Measurements from ENCODE around the gene C9orf78. TPM values are rescaled to one million over a fixed set of nuclear protein-coding genes. Genes with fewer than 3 reads are reported as not detected.

The C9orf78 gene
- total and polyA plus RNA-seq, 2 of the 8 experiments (the other 6 are each of a cell fraction or from before 2014, with no cell fraction given), result 17.4 to 40.6 TPM

DNA sequence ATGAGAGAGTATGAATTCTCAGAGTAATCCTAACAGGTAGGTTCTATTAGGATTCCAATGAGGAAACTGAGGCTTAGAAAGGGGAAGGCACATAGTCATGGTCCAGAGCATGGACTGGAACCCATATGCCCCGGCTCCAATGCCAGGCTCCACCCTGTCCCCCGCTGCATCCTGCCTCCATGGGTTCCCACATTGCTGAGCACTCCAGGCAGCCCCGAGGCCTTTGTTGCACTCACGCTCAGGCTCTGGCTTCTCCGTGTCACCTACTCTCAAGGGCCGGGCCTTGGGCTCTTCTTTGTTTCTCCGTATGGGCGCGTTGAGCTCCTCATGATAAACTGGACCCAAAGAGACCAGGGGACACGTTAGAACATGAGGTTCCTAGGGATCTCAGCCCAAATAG lies 6.1 kb downstream of the C9orf78 start:
- H4K8ac ChIP-seq (ENCODE audit: extremely low read depth, insufficient read depth, low read length), result no peak overlapping the region
- H3K23ac ChIP-seq (ENCODE audit: insufficient read length), result no peak overlapping the region
- no peak overlapping the region for H3K4me2 ChIP-seq (ENCODE audit: insufficient read depth in 1 of 2, low read depth in 2 of 2, low read length in 2 of 2)
- no peaks in the 10 kb centered on the region; a peak in 1 of 7 replicates for H3K27me3 ChIP-seq (replicated peaks in 1 of 4; ENCODE audit: control insufficient read depth in 3 of 4, extremely low read depth in 1 of 4, insufficient read depth in 3 of 4, low read length in 3 of 4)
- no peak overlapping the region for H2BK12ac ChIP-seq (ENCODE audit: low read depth, low read length)
- H3K4ac ChIP-seq (replicated peaks; ENCODE audit: insufficient read length, low read depth, low read length), result no peak overlapping the region
- H2BK20ac ChIP-seq (ENCODE audit: low read length), result no peak overlapping the region
- H3K79me1 ChIP-seq (ENCODE audit: low read depth, low read length), result no peaks in the 10 kb centered on the region
- no peaks in the 10 kb centered on the region for H3K23me2 ChIP-seq (ENCODE audit: low read depth, low read length)
- H3K9ac ChIP-seq (replicated peaks in 1 of 4; ENCODE audit: extremely low read depth in 1 of 4, low read depth in 3 of 4, low read length in 3 of 4), result no peak overlapping the region
- H3K14ac ChIP-seq (ENCODE audit: insufficient read length), result no peak overlapping the region
- POLR2A ChIA-PET (ENCODE audit: partially characterized antibody), result no interaction called here
- peaks cover 0 to 3% of the 10 kb centered on the region in 2 experiments; a peak in 2 of 4 replicates for H3K79me2 ChIP-seq (ENCODE audit: control insufficient read depth in 1 of 2, insufficient read depth in 2 of 2, low read length in 2 of 2)
- H3K4me3 ChIP-seq (ENCODE audit: extremely low read depth in 1 of 4, insufficient read depth in 2 of 4, low read depth in 3 of 4, low read length in 4 of 4), result no peak overlapping the region
- H4K20me1 ChIP-seq (replicated peaks in 1 of 2; ENCODE audit: control insufficient read depth in 1 of 2, insufficient read depth in 2 of 2, low read length in 2 of 2), result peaks cover 1 to 2% of the 10 kb centered on the region in 2 experiments
- no peaks in the 10 kb centered on the region for H3K9me3 ChIP-seq (ENCODE audit: insufficient read depth in 2 of 2, low read depth in 1 of 2, low read length in 1 of 2)
- no peak overlapping the region for H2BK120ac ChIP-seq (replicated peaks; ENCODE audit: low read depth, low read length)
- H2AK5ac ChIP-seq (ENCODE audit: low read depth, low read length), result no peak overlapping the region
- CTCF ChIA-PET (ENCODE audit: partially characterized antibody), result no interaction called here
- DNase-seq (ENCODE audit: low read depth in 1 of 2, low spot score in 2 of 2) (no peak), FAIRE-seq (no peak)
- H2BK5ac ChIP-seq (ENCODE audit: low read depth, low read length), result no peak overlapping the region
- no peaks in the 10 kb centered on the region for H3K4me1 ChIP-seq (replicated peaks in 1 of 4; ENCODE audit: control insufficient read depth in 3 of 4, insufficient read depth in 4 of 4, low read length in 3 of 4)
- no peak overlapping the region for H3K18ac ChIP-seq (ENCODE audit: extremely low read depth, low read length)
- H2BK15ac ChIP-seq (ENCODE audit: low read length), result no peak overlapping the region
- H3K27ac ChIP-seq (ENCODE audit: low read depth, low read length), result no peak overlapping the region
- H3K56ac ChIP-seq (replicated peaks; ENCODE audit: insufficient read length, low read depth, low read length), result no peak overlapping the region
- no peak overlapping the region for H4K5ac ChIP-seq (ENCODE audit: insufficient read length, low read depth, low read length)
- 95% methylated on average over 10 of the region's 10 CpGs; no CpG with 5 or more reads in 1 of the 2 experiments for WGBS, 2 experiments (ENCODE audit: extremely low coverage in 1 of 2, insufficient coverage in 1 of 2, insufficient read length in 1 of 2, insufficient replicate concordance in 2 of 2, low coverage in 1 of 2, low lambda C conversion rate in 2 of 2, missing lambda C conversion rate in 1 of 2)
- peaks cover 15 to 37% (median 29%) of the 10 kb centered on the region in 4 experiments; a peak in 7 of 8 replicates for H3K36me3 ChIP-seq (ENCODE audit: control insufficient read depth in 2 of 4, insufficient read depth in 4 of 4, low read length in 3 of 4)
- H4K91ac ChIP-seq (replicated peaks; ENCODE audit: insufficient read length, low read length), result no peak overlapping the region
- H2AFZ ChIP-seq (ENCODE audit: low read length), result no peak overlapping the region
- TF ChIP-seq HDAC2 (IDR thresholded peaks at IDR 0.05; ENCODE audit: borderline replicate concordance in 1 of 2, low read depth in 2 of 2, low read length in 2 of 2), result no peak
- no peak for TF ChIP-seq RFX5 (IDR thresholded peaks at IDR 0.05; ENCODE audit: borderline replicate concordance, low read depth, low read length)
- TF ChIP-seq POLR2AphosphoS5 (IDR thresholded peaks at IDR 0.05; ENCODE audit: low read depth, low read length), result no peak
- no peak for TF ChIP-seq SP2 (IDR thresholded peaks at IDR 0.05; ENCODE audit: low read length)
- TF ChIP-seq MAX (IDR thresholded peaks at IDR 0.05), result no peak
- TF ChIP-seq BCL11A (IDR thresholded peaks at IDR 0.05; ENCODE audit: low read depth in 2 of 2, low read length in 2 of 2), result no peak
- TF ChIP-seq USF2 (IDR thresholded peaks at IDR 0.05; ENCODE audit: low read length), result no peak
- no peak for TF ChIP-seq NRF1 (IDR thresholded peaks at IDR 0.05; ENCODE audit: low read depth, low read length)
- TF ChIP-seq TCF12 (IDR thresholded peaks at IDR 0.05; ENCODE audit: low read depth, low read length), result no peak
- no peak for TF ChIP-seq CEBPB (IDR thresholded peaks at IDR 0.05; ENCODE audit: low read depth, low read length)
- no peak for TF ChIP-seq YY1 (IDR thresholded peaks at IDR 0.05; ENCODE audit: low read depth, low read length)
- no peak for TF ChIP-seq CBX5 (IDR thresholded peaks at IDR 0.05; ENCODE audit: low read depth, low read length)
